HL-60 (cell line): ENCODE data around the gene MID1.

Experiments used
- DNase-seq, 2 experiments: peaks; one replicate each; pipeline ENCODE4 v3.0.0-alpha.2; 2010 to 2020; ENCODE audit warnings: low read depth in 1 of 2, low spot score in 1 of 2
- H3K27ac ChIP-seq: fragments of 250-450 bp; sonication (Bioruptor Pico); replicated peaks from 2 replicates; pipeline ENCODE4 v1.5.1; 2020; ENCODE audit warnings: mild to moderate bottlenecking, moderate library complexity
- H3K27me3 ChIP-seq: fragments of 250-450 bp; sonication (Bioruptor Pico); 2 replicates; pipeline ENCODE4 v1.5.1; 2021; ENCODE audit warnings: mild to moderate bottlenecking, moderate library complexity; ENCODE audit not compliant: insufficient read depth, poor library complexity, severe bottlenecking
- H3K4me3 ChIP-seq: replicated peaks from 2 replicates; pipeline ENCODE4 v1.5.1; 2011; ENCODE audit warnings: mild to moderate bottlenecking, control low read depth, low read length; ENCODE audit not compliant: insufficient read depth
- CTCF ChIP-seq: IDR thresholded peaks from one replicate; pipeline ENCODE4 v1.5.1; 2011; ENCODE audit warnings: low read length, control low read depth, inconsistent platforms; ENCODE audit not compliant: insufficient read depth
- GABPA ChIP-seq: IDR thresholded peaks from 2 replicates; pipeline ENCODE4 v1.6.1; 2012; ENCODE audit warnings: low read depth
- POLR2AphosphoS5 ChIP-seq: IDR thresholded peaks from 2 replicates; pipeline ENCODE4 v1.6.1; 2012; ENCODE audit warnings: low read depth
- REST ChIP-seq: IDR thresholded peaks from 2 replicates; pipeline ENCODE4 v1.6.1; 2012; ENCODE audit warnings: low read depth; ENCODE audit not compliant: insufficient replicate concordance
- SPI1 ChIP-seq: IDR thresholded peaks from 2 replicates; pipeline ENCODE4 v1.6.1; 2012; ENCODE audit warnings: low read depth, mild to moderate bottlenecking, borderline replicate concordance

MID1 gene

DNA sequence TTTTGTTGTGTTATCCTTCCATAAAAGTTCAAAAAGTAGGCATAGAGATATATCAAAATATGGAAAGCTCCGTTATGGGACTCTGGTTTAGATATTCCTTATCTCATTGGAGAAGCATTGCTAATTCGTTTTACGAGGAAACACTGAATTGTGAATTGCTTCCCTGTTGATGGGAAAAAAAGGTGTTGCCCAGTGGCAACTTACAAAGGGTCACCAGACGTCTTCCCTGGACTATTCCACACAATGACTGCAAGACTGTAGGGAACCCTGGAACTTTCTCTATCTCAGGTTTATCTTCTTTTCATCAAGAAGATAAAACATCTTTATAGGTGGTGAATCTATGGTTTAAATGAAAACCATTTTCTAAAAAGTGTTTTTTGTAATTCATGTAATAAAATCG lies 137.7 kb downstream of the MID1 start:
- TF ChIP-seq REST (no peak), GABPA (no peak), CTCF (no peak), SPI1 (no peak), POLR2AphosphoS5 (no peak)

DNA sequence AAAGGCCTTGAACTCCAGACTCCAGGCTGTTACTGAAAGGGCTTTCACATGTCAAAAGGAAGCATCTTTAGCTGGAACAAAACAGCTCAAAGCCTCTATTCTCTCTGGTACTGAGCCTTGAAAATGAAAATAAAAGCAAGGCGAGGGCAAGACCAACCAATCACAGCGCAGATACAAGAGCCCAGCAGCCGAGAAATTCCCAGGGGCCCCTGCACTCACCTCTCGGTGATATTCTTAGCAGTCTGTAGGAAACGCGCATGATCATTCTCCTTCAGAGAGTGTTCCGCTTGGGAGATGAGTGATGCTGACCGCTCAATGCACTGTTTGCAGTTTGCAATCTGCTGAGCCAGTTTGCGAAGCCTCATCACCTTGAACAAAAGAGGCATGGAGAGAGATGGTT lies 138.1 kb downstream of the MID1 start:
- no peak for DNase-seq
- TF ChIP-seq SPI1: no peak
- no peak for TF ChIP-seq POLR2AphosphoS5
- no peak for TF ChIP-seq GABPA
- TF ChIP-seq REST: no peak
- no peak for TF ChIP-seq CTCF
- Histone ChIP-seq H3K4me3 (no peak overlapping the region), H3K27ac (no peak overlapping the region), H3K27me3 (no peaks in the 10 kb centered on the region)

More for the DNA sequence above, 137.7 kb downstream of the MID1 start:
- Histone ChIP-seq H3K27me3 (no peaks in the 10 kb centered on the region), H3K27ac (no peak overlapping the region), H3K4me3 (no peak overlapping the region)
- DNase-seq: no peak

DNA sequence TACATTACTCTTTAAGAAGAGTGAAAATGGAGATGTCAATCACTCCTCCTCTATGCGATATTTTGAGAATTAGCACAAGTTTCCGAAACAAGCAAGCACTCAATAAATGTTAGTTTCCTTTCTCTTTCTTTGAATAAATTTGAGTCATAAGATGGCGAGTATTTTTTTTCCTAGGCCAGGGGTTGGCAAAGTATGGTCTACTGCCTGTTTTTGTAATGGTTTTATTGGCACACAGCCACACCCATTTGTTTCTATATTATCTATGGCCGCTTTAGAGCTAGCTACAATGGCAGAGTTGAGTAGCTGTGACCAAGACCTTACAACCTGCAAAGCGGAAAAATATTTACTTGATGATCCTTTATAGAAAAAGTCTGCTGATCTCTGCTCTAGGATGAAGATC lies 139.5 kb downstream of the MID1 start:
- H3K27ac ChIP-seq: no peak overlapping the region
- no peak for DNase-seq
- no peaks in the 10 kb centered on the region for H3K27me3 ChIP-seq
- TF ChIP-seq SPI1: no peak
- no peak for TF ChIP-seq CTCF
- no peak for TF ChIP-seq POLR2AphosphoS5
- TF ChIP-seq REST: no peak
- TF ChIP-seq GABPA: no peak
- H3K4me3 ChIP-seq: no peak overlapping the region
